Activated naive CD4-positive, alpha-beta T cell treated with anti-CD3 and anti-CD28 coated beads, Interleukin-2, amount 10 ng/mL, durations not matched to agents 7 days and 5 days (primary cell): ENCODE data around the gene RPSA.

Experiments used
- CTCF ChIA-PET: fragments of 350-600 bp; sonication (Branson Sonifier 250); formaldehyde crosslinking; loops from one replicate; lab custom pipeline; 2021; ENCODE audit warnings: antibody characterized with exemption; lab: Charles Lee
- DNase-seq: peaks from one replicate; pipeline ENCODE4 v3.0.0-alpha.2; 2020
- H3K27ac Mint-ChIP-seq: one replicate; pipeline ENCODE4 v1.8.0; 2021; ENCODE audit warnings: mild to moderate bottlenecking, moderate library complexity, mixed read lengths
- H3K27me3 Mint-ChIP-seq: one replicate; pipeline ENCODE4 v1.8.0; 2021; ENCODE audit warnings: mild to moderate bottlenecking, mixed read lengths
- H3K36me3 Mint-ChIP-seq: one replicate; pipeline ENCODE4 v1.8.0; 2021; ENCODE audit warnings: mixed read lengths
- H3K4me1 Mint-ChIP-seq: one replicate; pipeline ENCODE4 v1.8.0; 2021; ENCODE audit warnings: mixed read lengths
- H3K4me3 Mint-ChIP-seq: one replicate; pipeline ENCODE4 v1.8.0; 2021; ENCODE audit warnings: mild to moderate bottlenecking, moderate library complexity, mixed read lengths
- H3K9me3 Mint-ChIP-seq: one replicate; pipeline ENCODE4 v1.8.0; 2021; ENCODE audit warnings: mixed read lengths

RPSA gene

DNA sequence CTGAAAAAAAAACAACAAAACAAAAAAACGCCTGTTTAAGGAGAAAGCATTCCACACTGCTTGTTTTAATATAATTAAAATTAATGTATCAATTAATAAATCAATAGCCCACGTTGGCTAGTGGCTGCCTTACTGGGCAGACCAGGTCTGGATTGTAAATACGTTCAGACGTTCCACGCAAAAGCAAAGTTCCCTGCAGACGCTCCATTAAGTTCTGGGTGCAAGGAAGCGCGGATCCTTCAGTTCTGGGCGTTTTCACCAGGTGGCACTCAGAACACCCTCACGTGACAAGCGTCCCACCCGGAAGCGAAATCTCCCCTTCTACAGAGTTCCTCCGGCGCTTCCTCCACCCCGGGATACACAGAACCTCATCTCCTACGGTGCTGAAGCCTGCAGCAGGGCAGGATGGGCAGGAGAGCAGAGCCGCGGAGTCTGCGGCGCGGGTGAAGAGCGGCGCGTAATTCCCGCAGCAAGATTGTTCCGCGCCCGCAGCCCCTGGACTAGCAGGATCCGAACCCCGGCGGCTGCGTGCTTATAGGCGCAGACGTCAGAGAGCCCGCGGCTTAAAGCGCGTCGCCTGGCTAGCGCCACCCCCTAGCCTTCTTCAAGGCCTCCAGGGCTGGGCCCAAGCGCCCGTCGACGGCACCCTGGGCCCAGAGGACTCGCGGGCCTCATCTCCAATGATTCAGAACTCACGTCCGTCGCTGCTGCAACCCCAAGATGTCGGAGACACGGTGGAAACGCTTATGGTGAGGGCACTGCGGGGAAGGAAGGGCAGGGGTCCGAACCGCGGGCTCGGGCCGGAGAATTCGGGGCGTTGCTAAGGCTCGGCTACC lies 23.3 kb upstream of the RPSA start, which contains the start of gene SLC25A38:
SLC25A38 (plus strand) TSS at position 326 of the 836 bp plus-strand sequence; CDS start at position 681, 355 bp downstream.
- no peaks in the 10 kb centered on the region for H3K27me3 Mint-ChIP-seq
- H3K4me1 Mint-ChIP-seq = peaks cover 41% of the 10 kb centered on the region

DNA sequence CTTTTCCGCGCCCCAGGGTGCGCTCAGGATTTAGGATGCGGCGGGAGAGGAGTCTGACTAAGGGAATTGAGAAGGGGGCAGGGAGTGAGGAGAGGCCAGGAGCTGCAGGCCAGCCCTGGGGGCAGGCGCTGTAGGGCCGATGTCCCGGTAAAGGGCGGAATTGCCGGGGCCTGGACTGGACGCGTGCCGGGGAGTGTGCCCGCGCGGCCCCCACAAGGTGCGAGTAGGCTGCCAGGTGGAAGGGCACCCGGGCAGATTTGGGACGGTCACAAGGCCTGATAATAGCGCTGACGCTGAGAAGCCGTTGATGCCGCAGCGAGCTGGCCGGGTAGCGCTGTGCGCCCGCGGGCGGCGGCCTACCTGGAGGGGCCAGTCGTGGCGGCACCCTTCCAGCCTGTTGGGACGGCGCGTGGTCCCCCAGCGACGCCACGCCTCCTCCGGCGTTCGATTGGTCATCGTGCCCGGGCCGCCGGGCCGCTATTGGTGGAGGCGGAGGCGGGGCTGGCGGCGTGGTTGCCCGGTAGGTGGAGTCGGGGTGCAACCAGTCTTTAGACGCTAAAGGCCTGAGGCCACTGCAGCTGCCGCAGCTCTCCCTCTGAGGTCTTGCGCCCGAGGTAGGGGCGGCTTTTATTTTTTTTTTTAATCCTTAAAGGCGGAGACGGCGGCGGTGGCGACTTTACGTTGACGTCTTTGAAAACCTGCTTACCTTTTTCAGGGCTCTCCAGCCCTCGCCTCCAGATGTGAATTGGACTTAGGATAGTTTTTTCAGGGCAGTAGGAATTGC lies 22.4 kb upstream of the RPSA start:
- H3K27ac Mint-ChIP-seq = peak overlapping the region; percentile 99
- H3K4me1 Mint-ChIP-seq = peaks cover 49% of the 10 kb centered on the region
- no peaks in the 10 kb centered on the region for H3K9me3 Mint-ChIP-seq
- no peaks in the 10 kb centered on the region for H3K27me3 Mint-ChIP-seq
- H3K36me3 Mint-ChIP-seq = peaks cover 24% of the 10 kb centered on the region
- CTCF ChIA-PET = interaction anchor here (0.6 to 3.0 kb wide), 4 partner anchors 15 to 96 kb away, joined by 3 to 7 read pairs (median 4); partner anchors contain the start of gene RPSA
- peak; percentile 97 for DNase-seq
- peak overlapping the region; percentile 99 for H3K4me3 Mint-ChIP-seq

More for the DNA sequence above, 23.3 kb upstream of the RPSA start, which contains the start of gene SLC25A38:
- Mint-ChIP-seq H3K9me3 (no peaks in the 10 kb centered on the region), H3K27ac (peak within 1 kb of the TSS; percentile 99), H3K4me3 (peak within 1 kb of the TSS; percentile 99), H3K36me3 (peaks cover 22% of the 10 kb centered on the region)
- peak; percentile 88 for DNase-seq
- CTCF ChIA-PET = interaction anchor here (1.5 to 3.0 kb wide), 3 partner anchors 16 to 92 kb away, joined by 3 to 7 read pairs (median 4); partner anchors contain the start of gene RPSA

DNA sequence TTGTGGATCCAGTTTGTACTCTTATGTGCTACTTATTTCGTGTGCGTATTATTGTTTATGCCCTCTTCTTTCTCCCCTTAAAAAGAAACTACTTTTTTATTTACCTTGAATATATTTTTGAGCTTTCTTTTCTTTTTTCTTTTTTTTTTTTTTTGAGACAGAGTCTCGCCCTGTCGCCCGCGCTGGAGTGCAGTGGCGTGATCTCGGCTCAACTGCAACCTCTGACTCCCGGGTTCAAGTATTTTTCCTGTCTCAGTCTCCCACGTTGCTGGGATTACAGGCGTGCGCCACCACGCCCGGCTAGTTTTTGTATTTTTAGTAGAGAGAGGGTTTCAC lies 21.9 kb upstream of the RPSA start:
- H3K4me3 Mint-ChIP-seq = peak overlapping the region; percentile 99
- no peak for DNase-seq
- H3K36me3 Mint-ChIP-seq = peaks cover 30% of the 10 kb centered on the region
- CTCF ChIA-PET = interaction anchor here (0.6 to 3.0 kb wide), 4 partner anchors 14 to 97 kb away, joined by 3 to 7 read pairs (median 4); partner anchors contain the start of gene RPSA
- no peaks in the 10 kb centered on the region for H3K27me3 Mint-ChIP-seq
- peak overlapping the region; percentile 99 for H3K27ac Mint-ChIP-seq
- H3K4me1 Mint-ChIP-seq = peaks cover 55% of the 10 kb centered on the region
- no peaks in the 10 kb centered on the region for H3K9me3 Mint-ChIP-seq

DNA sequence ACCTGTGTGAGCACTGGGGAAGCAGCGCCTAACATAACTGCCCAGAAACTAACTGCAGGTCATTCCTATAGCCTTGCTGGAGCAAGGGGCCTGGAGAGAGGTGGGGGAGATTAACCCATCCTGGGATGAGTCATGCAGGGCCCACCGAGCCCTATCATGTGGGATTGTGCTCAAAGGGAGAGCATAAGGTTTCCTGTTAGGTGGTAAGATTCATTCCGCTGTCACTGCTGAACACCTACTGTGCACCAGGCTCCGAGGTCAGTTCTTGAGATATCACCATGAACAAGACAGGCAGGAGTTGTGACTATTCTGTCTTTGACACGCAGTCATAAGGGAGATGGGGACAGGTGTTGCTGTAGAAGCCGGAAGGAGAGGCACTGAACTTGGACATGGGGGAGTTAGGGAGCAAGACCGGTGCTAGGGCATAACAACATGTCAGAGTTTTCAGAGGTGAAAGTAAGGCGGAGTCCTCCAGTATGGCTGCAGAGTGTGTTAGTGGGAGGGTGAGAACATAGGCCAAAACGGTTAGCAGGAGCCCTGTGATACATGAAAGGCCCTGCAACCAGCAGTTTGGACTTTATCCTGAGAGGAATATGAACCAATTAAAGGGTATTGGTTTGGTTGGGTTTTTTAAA lies 20.9 kb upstream of the RPSA start:
- no peaks in the 10 kb centered on the region for H3K27me3 Mint-ChIP-seq
- peaks cover 64% of the 10 kb centered on the region for H3K4me1 Mint-ChIP-seq
- H3K9me3 Mint-ChIP-seq = no peaks in the 10 kb centered on the region
- DNase-seq = no peak
- CTCF ChIA-PET = interaction anchor here (3.0 kb wide), 1 partner anchor 21 kb away, joined by 7 read pairs; the partner anchor contains the start of gene RPSA
- H3K4me3 Mint-ChIP-seq = peak overlapping the region; percentile 99
- peaks cover 36% of the 10 kb centered on the region for H3K36me3 Mint-ChIP-seq
- no peak overlapping the region for H3K27ac Mint-ChIP-seq

DNA sequence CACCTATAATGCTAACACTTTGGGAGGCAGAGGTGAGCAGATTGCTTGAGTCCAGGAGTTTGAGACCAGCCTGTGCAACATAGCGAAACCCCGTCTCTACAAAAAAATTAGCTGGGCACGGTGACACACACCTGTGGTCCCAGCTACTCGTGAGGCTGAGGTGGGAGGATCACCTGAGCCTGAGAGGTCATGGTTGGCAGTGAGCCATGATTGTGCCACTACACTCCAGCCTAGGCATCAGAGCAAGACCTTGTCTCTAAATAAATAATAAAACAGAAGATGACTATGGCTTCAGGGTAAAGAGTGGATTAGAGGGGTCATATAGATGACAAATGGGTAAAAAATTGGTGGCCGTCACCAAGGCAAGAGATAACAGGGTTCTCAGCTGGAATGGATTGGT lies 20.2 kb upstream of the RPSA start:
- CTCF ChIA-PET = interaction anchor here (1.0 to 3.0 kb wide), 2 partner anchors 8 to 20 kb away, joined by 3 to 7 read pairs; partner anchors contain the start of gene RPSA
- Mint-ChIP-seq H3K4me1 (peaks cover 70% of the 10 kb centered on the region), H3K27ac (no peak overlapping the region), H3K4me3 (no peak overlapping the region), H3K9me3 (no peaks in the 10 kb centered on the region), H3K27me3 (no peaks in the 10 kb centered on the region), H3K36me3 (peaks cover 43% of the 10 kb centered on the region)
- no peak for DNase-seq

DNA sequence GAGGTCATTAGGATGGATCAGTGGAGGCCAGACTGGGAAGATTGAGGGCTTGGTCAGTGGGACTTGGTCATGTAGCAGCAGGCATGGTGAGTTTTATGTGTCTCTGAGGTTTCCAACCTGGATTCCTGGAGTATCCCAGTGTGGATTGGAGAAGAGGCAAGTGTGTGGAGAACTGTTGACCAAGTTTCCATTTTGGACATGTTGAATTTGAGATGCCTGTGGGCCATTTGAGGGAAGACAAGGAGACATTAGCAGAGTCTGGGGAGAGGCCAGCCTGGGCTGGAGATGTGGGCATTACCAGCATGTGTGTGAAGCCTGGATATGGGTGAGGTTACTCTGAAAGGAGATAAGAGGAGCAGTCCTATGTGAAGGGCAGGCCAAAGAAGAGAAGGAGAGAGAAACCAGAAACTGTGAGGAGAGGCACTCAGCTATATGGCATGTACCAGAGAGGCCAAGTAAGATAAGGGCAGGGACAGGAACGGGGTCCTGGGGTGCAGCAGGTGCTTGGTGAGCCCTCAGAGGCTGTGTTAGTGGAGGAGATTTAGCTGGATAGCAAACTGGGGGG lies 19.0 kb upstream of the RPSA start:
- Mint-ChIP-seq H3K27me3 (no peaks in the 10 kb centered on the region), H3K9me3 (no peaks in the 10 kb centered on the region), H3K27ac (peak overlapping the region; percentile 72), H3K4me1 (peaks cover 67% of the 10 kb centered on the region), H3K4me3 (no peak overlapping the region), H3K36me3 (peaks cover 52% of the 10 kb centered on the region)
- CTCF ChIA-PET = interaction anchor here (0.6 to 1.3 kb wide), 3 partner anchors 95 to 99 kb away, joined by 3 to 4 read pairs (median 3); no protein-coding TSS in a partner anchor
- DNase-seq = no peak

DNA sequence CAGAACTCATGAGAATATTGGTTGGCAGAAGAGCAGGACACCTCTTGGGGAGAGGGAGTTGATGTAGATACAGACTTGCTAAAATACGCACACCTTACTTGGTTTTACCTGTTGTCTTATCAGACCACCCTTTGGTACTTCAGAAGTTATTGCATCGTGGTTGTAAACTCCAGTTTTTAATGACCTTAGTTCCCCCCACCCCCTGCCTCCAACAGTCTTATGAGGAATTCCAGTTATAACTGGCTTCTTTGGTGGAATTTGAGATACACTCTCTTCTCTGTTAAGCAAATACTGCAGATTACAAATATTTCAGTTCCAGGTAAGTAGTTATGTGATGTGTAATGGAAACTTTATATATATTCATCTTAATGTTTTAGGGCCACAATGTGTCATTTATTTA lies 18.4 kb upstream of the RPSA start:
- no peaks in the 10 kb centered on the region for H3K27me3 Mint-ChIP-seq
- DNase-seq = no peak
- H3K27ac Mint-ChIP-seq = peak overlapping the region; percentile 72
- peaks cover 67% of the 10 kb centered on the region for H3K4me1 Mint-ChIP-seq
- H3K36me3 Mint-ChIP-seq = peaks cover 56% of the 10 kb centered on the region
- H3K9me3 Mint-ChIP-seq = no peaks in the 10 kb centered on the region
- CTCF ChIA-PET = interaction anchor here (1.0 to 1.3 kb wide), 3 partner anchors 10 to 96 kb away, joined by 3 to 4 read pairs (median 3); partner anchors contain the start of gene RPSA
- H3K4me3 Mint-ChIP-seq = no peak overlapping the region

DNA sequence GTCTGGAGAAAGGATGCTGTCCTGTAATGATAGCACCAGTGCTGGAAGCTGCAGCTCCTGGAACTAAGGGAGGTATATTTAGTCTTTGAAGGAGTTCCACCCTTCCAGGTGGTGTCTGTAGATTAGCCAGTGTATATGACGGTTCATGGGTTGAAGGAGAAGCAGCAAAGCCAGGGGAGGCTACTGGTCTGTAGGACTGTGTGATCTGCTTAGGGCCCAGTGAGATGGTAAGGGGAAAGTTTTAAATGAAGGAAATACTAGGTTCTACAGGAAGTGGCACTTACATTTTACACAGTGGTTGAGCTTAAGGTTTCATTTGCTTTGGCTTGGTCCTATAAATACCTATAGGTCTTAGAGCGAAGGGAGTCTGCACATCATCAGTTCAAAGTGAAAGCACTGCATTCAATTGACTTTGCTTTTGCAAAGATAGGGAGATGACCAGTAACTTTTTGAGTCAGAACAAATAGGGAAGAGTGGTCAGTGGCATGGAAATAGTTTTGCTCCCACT lies 17.7 kb upstream of the RPSA start:
- Mint-ChIP-seq H3K4me1 (peaks cover 69% of the 10 kb centered on the region), H3K27me3 (no peaks in the 10 kb centered on the region), H3K27ac (peak overlapping the region; percentile 81), H3K36me3 (peaks cover 58% of the 10 kb centered on the region), H3K4me3 (peak overlapping the region; percentile 14), H3K9me3 (no peaks in the 10 kb centered on the region)
- CTCF ChIA-PET = interaction anchor here (1.0 to 1.3 kb wide), 3 partner anchors 10 to 97 kb away, joined by 3 to 4 read pairs (median 3); partner anchors contain the start of gene RPSA
- no peak for DNase-seq

DNA sequence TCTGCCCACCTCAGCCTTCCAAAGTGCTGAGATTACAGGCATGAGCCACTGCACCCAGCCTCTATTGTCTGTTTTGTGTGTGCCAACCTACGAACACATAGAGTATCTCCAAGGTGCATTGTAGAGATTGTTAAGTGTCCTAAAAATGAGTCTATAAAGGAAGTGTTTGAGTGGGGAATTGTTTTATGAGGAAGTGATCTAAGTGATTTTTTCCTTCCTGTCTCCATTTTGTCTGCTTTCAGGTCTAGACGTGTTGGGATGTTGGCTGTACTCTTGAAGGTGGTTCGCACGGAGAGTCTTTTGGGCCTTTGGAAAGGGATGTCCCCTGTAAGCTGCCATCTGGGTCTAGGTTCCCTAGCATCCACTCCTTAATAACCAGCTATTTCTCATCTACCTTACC lies 16.3 kb upstream of the RPSA start:
- Mint-ChIP-seq H3K4me3 (no peak overlapping the region), H3K27me3 (no peaks in the 10 kb centered on the region)

DNA sequence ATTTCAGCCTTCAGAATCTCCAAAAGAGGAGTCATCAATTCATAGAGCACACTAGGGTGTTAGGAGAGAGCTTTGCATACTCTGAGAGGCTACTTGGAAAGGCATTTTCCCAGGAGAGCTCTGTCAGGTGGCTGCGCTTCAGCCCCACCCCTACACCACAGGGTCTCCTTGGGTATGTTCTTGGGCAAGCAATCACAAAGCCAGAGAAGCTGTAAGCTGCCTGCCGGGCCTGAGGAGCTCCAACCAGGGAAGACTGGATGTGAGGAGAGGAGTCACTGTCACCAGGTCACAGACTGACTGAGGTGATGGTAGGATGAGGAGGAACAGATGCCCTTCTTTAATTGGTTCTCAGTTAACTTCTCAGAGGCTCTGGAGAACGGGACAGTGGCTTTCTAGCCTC lies 9.8 kb upstream of the RPSA start:
- no peak for DNase-seq
- Mint-ChIP-seq H3K4me3 (no peak overlapping the region), H3K36me3 (peaks cover 74% of the 10 kb centered on the region), H3K4me1 (peaks cover 7% of the 10 kb centered on the region), H3K27me3 (no peaks in the 10 kb centered on the region), H3K27ac (no peak overlapping the region), H3K9me3 (no peaks in the 10 kb centered on the region)
- CTCF ChIA-PET = interaction anchor here (2.6 kb wide), 1 partner anchor 105 kb away, joined by 6 read pairs; no protein-coding TSS in a partner anchor

More for the DNA sequence above, 16.3 kb upstream of the RPSA start:
- H3K27ac Mint-ChIP-seq = peak overlapping the region; percentile 34
- no peak for DNase-seq
- no peaks in the 10 kb centered on the region for H3K9me3 Mint-ChIP-seq
- CTCF ChIA-PET = no interaction called here
- H3K4me1 Mint-ChIP-seq = peaks cover 62% of the 10 kb centered on the region
- H3K36me3 Mint-ChIP-seq = peaks cover 68% of the 10 kb centered on the region

DNA sequence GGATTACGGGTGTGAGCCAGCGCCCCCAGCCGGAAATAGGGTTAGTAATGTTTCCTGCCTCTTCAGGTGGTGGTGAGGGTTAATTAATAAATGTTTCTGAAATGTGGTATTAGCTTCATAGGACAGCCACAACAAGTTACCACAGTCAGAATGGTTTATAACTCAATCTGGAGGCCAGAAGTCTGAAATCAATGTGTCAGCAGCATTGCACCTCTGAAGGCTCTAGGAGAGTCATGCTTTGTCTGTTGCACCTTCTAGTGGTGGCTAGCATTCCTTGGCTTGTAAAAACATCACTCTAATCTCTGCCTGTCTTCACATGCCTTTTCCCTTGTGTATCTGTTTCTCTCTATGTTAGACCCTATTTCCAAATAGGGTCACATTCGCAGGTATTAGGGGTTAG lies 7.8 kb upstream of the RPSA start:
- H3K9me3 Mint-ChIP-seq = no peaks in the 10 kb centered on the region
- CTCF ChIA-PET = interaction anchor here (1.4 to 2.6 kb wide), 2 partner anchors 14 to 107 kb away, joined by 3 to 6 read pairs; no protein-coding TSS in a partner anchor
- peaks cover 62% of the 10 kb centered on the region for H3K36me3 Mint-ChIP-seq
- H3K4me1 Mint-ChIP-seq = peaks cover 5% of the 10 kb centered on the region
- no peak for DNase-seq
- peak overlapping the region; percentile 19 for H3K27ac Mint-ChIP-seq
- no peak overlapping the region for H3K4me3 Mint-ChIP-seq
- H3K27me3 Mint-ChIP-seq = no peaks in the 10 kb centered on the region

DNA sequence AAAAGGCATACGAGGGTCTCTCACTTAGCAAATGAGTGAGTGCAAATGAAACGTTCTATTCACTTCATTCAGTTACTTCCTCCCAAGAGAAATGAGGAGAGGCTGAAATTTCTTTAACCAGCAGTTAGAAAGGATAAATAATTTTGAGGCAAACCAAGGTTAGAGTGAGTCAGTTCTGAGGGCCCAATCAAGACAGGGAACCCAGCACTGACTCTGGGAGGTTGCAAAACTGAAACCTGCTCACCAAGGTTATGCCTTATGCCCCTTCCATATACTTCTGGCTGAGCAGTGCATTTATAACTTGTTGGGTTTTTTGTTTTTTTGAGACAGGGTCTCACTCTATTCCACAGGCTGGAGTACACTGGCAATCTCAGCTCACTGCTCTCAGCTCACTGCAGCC lies 4.5 kb upstream of the RPSA start:
- Mint-ChIP-seq H3K36me3 (peaks cover 40% of the 10 kb centered on the region), H3K27ac (no peak overlapping the region)

More for the DNA sequence above, 4.5 kb upstream of the RPSA start:
- CTCF ChIA-PET = interaction anchor here (0.8 kb wide), 1 partner anchor 110 kb away, joined by 3 read pairs; no protein-coding TSS in a partner anchor
- H3K9me3 Mint-ChIP-seq = no peaks in the 10 kb centered on the region
- H3K27me3 Mint-ChIP-seq = no peaks in the 10 kb centered on the region
- H3K4me1 Mint-ChIP-seq = peaks cover 15% of the 10 kb centered on the region
- H3K4me3 Mint-ChIP-seq = no peak overlapping the region
- DNase-seq = no peak
